H9 (cell line): ENCODE measurements around the gene SGF29. TPM values are rescaled to one million over a fixed set of nuclear protein-coding genes. Genes with fewer than 3 reads are reported as not detected.
"Not testable (repeated sequence)": the region's sequence is repeated elsewhere in the genome, so short reads cannot be mapped to it uniquely, and the experiment has no call there.

Experiments used
- DNase-seq: peaks from one replicate; pipeline ENCODE4 v3.0.0-alpha.2; 2017
- H2AFZ ChIP-seq: one replicate; pipeline ENCODE4 v1.6.1; 2013; ENCODE audit warnings: mild to moderate bottlenecking, low read length, control low read depth, moderate library complexity
- H2AK5ac ChIP-seq: 2 replicates; pipeline ENCODE4 v1.6.1; 2013; ENCODE audit warnings: low read length, control low read depth, mixed read lengths; ENCODE audit not compliant: insufficient read length
- H2BK120ac ChIP-seq: one replicate; pipeline ENCODE4 v1.6.1; 2013; ENCODE audit warnings: low read depth, mild to moderate bottlenecking, low read length, control low read depth, inconsistent platforms; ENCODE audit not compliant: poor library complexity, severe bottlenecking
- H2BK12ac ChIP-seq: 2 replicates; pipeline ENCODE4 v1.6.1; 2013; ENCODE audit warnings: low read length, control low read depth, mixed read lengths, low read depth; ENCODE audit not compliant: insufficient read length
- H2BK15ac ChIP-seq: 2 replicates; pipeline ENCODE4 v1.6.1; 2013; ENCODE audit warnings: low read depth, low read length, control low read depth
- H2BK20ac ChIP-seq: one replicate; pipeline ENCODE4 v1.6.1; 2013; ENCODE audit warnings: low read depth, mild to moderate bottlenecking, low read length, control low read depth, inconsistent platforms; ENCODE audit not compliant: poor library complexity, severe bottlenecking
- H2BK5ac ChIP-seq: 2 replicates; pipeline ENCODE4 v1.6.1; 2013; ENCODE audit warnings: low read length, control low read depth, mixed read lengths; ENCODE audit not compliant: insufficient read length
- H3K14ac ChIP-seq: 2 replicates; pipeline ENCODE4 v1.6.1; 2013; ENCODE audit warnings: low read length, control low read depth; ENCODE audit not compliant: insufficient read depth
- H3K18ac ChIP-seq: 2 replicates; pipeline ENCODE4 v1.6.1; 2013; ENCODE audit warnings: low read depth, mild to moderate bottlenecking, mixed read lengths, low read length, control low read depth; ENCODE audit not compliant: insufficient read length
- H3K23ac ChIP-seq: 2 replicates; pipeline ENCODE4 v1.6.1; 2013; ENCODE audit warnings: low read length, control low read depth, mixed read lengths, low read depth; ENCODE audit not compliant: insufficient read length
- H3K23me2 ChIP-seq: 2 replicates; pipeline ENCODE4 v1.6.1; 2013; ENCODE audit warnings: low read depth, mild to moderate bottlenecking, mixed read lengths, low read length, control low read depth; ENCODE audit not compliant: insufficient read length, poor library complexity, severe bottlenecking
- H3K27ac ChIP-seq: 2 replicates; pipeline ENCODE4 v1.5.1; 2013; ENCODE audit warnings: low read length, control low read depth, mixed read lengths, low read depth; ENCODE audit not compliant: insufficient read length
- H3K27me3 ChIP-seq: 2 replicates; pipeline ENCODE4 v1.6.1; 2013; ENCODE audit warnings: low read length, control low read depth, inconsistent platforms; ENCODE audit not compliant: insufficient read depth
- H3K4ac ChIP-seq: 2 replicates; pipeline ENCODE4 v1.6.1; 2013; ENCODE audit warnings: low read depth, mild to moderate bottlenecking, control low read depth, inconsistent platforms, low read length, moderate library complexity
- H3K4me1 ChIP-seq: 2 replicates; pipeline ENCODE4 v1.6.1; 2013; ENCODE audit warnings: low read length, control low read depth, inconsistent platforms; ENCODE audit not compliant: insufficient read depth
- H3K4me2 ChIP-seq: 2 replicates; pipeline ENCODE4 v1.6.1; 2013; ENCODE audit warnings: low read length, control low read depth, mixed read lengths; ENCODE audit not compliant: insufficient read length, insufficient read depth
- H3K56ac ChIP-seq: 2 replicates; pipeline ENCODE4 v1.6.1; 2013; ENCODE audit warnings: low read depth, mild to moderate bottlenecking, mixed read lengths, low read length, control low read depth; ENCODE audit not compliant: insufficient read length
- H3K79me1 ChIP-seq: 2 replicates; pipeline ENCODE4 v1.6.1; 2013; ENCODE audit warnings: low read depth, mild to moderate bottlenecking, moderate library complexity, low read length, control low read depth, inconsistent platforms; ENCODE audit not compliant: insufficient read depth, poor library complexity, severe bottlenecking
- H3K79me2 ChIP-seq: 2 replicates; pipeline ENCODE4 v1.6.1; 2013; ENCODE audit warnings: low read length, control low read depth, inconsistent platforms; ENCODE audit not compliant: insufficient read depth
- H3K9ac ChIP-seq: 2 replicates; pipeline ENCODE4 v1.6.1; 2013; ENCODE audit warnings: low read length, control low read depth, mixed read lengths; ENCODE audit not compliant: insufficient read length; ENCODE audit errors: extremely low read depth
- H3K9me3 ChIP-seq: one replicate; pipeline ENCODE4 v1.6.1; 2013; ENCODE audit warnings: low read depth, low read length, inconsistent platforms; ENCODE audit not compliant: control insufficient read depth
- H3T11ph ChIP-seq: one replicate; pipeline ENCODE4 v1.6.1; 2013; ENCODE audit warnings: mild to moderate bottlenecking, low read length, control low read depth, inconsistent platforms
- H4K20me1 ChIP-seq: one replicate; pipeline ENCODE4 v1.6.1; 2013; ENCODE audit not compliant: control insufficient read depth, insufficient read length, insufficient read depth
- H4K5ac ChIP-seq: 2 replicates; pipeline ENCODE4 v1.6.1; 2013; ENCODE audit warnings: low read depth, mild to moderate bottlenecking, mixed read lengths, low read length, control low read depth; ENCODE audit not compliant: insufficient read length
- H4K8ac ChIP-seq: replicated peaks from 2 replicates; pipeline ENCODE4 v1.6.1; 2013; ENCODE audit warnings: low read length, control low read depth, mixed read lengths, low read depth; ENCODE audit not compliant: insufficient read length
- H4K91ac ChIP-seq: 2 replicates; pipeline ENCODE4 v1.6.1; 2013; ENCODE audit warnings: low read depth, mild to moderate bottlenecking, moderate library complexity, mixed read lengths, low read length, control low read depth; ENCODE audit not compliant: insufficient read length
- H3K27ac Mint-ChIP-seq, 3 experiments: 2 replicates in 2 of 3; 3 replicates in 1 of 3; pipeline ENCODE4 v1.8.0; 2020 to 2021; ENCODE audit warnings: mixed read lengths in 3 of 3, mild to moderate bottlenecking in 1 of 3, moderate library complexity in 1 of 3
- H3K27me3 Mint-ChIP-seq: 2 replicates; pipeline ENCODE4 v1.8.0; 2021; ENCODE audit warnings: low read depth, mild to moderate bottlenecking, moderate library complexity, mixed read lengths
- H3K36me3 Mint-ChIP-seq, 3 experiments: 2 replicates in 2 of 3; 3 replicates in 1 of 3; pipeline ENCODE4 v1.8.0; 2020 to 2021; ENCODE audit warnings: low read depth in 3 of 3, mixed read lengths in 3 of 3; ENCODE audit not compliant: insufficient read depth in 1 of 3
- H3K4me1 Mint-ChIP-seq, 2 experiments: 2 replicates each; pipeline ENCODE4 v1.8.0; 2020; ENCODE audit warnings: mixed read lengths in 2 of 2
- H3K4me3 Mint-ChIP-seq, 2 experiments: 2 replicates in 1 of 2; 3 replicates in 1 of 2; pipeline ENCODE4 v1.8.0; 2020 to 2021; ENCODE audit warnings: mild to moderate bottlenecking in 2 of 2, mixed read lengths in 2 of 2, moderate library complexity in 1 of 2
- H3K9me3 Mint-ChIP-seq, 2 experiments: 2 replicates in 1 of 2; 3 replicates in 1 of 2; pipeline ENCODE4 v1.8.0; 2020; ENCODE audit warnings: mild to moderate bottlenecking in 2 of 2, mixed read lengths in 2 of 2, moderate library complexity in 1 of 2
- WGBS: extraction: QIAGEN DNeasy Blood & Tissue Kit; methylation state at CpG from one replicate; pipeline ENCODE4 v1.1.7; 2013; ENCODE audit warnings: missing lambda C conversion rate, low lambda C conversion rate, mixed read lengths; ENCODE audit not compliant: insufficient read length; ENCODE audit errors: extremely low coverage; 5-methylcytosine and 5-hydroxymethylcytosine counted together
- total RNA-seq: library from RNA; stranded (reverse); gene quantifications from 2 replicates; pipeline ENCODE4 v1.2.1, GENCODE V29; 2021

Gene SGF29
- total RNA-seq, 1 experiment from 2014 or later, result 24.8 TPM

DNA sequence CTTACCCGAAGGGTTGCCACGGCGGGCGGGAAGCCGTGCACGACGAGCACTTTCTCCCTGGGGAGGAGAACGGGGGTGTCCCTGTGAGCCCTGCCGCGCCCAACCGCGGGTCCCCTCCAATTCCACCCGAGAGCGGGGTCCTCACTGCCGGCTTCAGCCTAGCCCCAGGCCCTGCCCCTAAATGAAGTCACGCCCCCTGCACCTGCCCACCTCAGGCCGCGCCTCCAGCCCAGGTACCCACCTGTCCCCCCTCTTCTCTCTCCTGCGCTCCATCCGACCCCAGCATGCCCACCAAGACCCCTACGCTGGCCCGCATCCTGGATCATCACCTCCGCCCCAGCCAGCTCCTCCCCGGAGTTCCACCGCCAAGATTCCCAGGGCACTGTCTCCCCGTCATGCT is 60.2 kb downstream of the SGF29 start:
- H3K36me3 Mint-ChIP-seq, H3K79me1 ChIP-seq, H3K27me3 ChIP-seq, H2AFZ ChIP-seq, H2AK5ac ChIP-seq, H3T11ph ChIP-seq, H3K18ac ChIP-seq, H2BK120ac ChIP-seq, H4K5ac ChIP-seq, H4K8ac ChIP-seq, H4K20me1 ChIP-seq, H3K79me2 ChIP-seq, H3K9ac ChIP-seq, H4K91ac ChIP-seq, H2BK12ac ChIP-seq, H3K27ac ChIP-seq, H3K27ac Mint-ChIP-seq, H3K9me3 Mint-ChIP-seq, H3K56ac ChIP-seq, H2BK20ac ChIP-seq, H3K9me3 ChIP-seq, H3K14ac ChIP-seq, H3K27me3 Mint-ChIP-seq, H2BK5ac ChIP-seq, H2BK15ac ChIP-seq, H3K4me1 ChIP-seq, H3K4me3 Mint-ChIP-seq, H3K4me2 ChIP-seq, H3K4ac ChIP-seq, H3K23me2 ChIP-seq, H3K23ac ChIP-seq: not testable (repeated sequence)
- no CpG with 5 or more reads among the region's 26 CpGs for WGBS
- DNase-seq, result peak; percentile 52
- peaks cover 31 to 40% of the 10 kb centered on the region in 2 experiments for H3K4me1 Mint-ChIP-seq

DNA sequence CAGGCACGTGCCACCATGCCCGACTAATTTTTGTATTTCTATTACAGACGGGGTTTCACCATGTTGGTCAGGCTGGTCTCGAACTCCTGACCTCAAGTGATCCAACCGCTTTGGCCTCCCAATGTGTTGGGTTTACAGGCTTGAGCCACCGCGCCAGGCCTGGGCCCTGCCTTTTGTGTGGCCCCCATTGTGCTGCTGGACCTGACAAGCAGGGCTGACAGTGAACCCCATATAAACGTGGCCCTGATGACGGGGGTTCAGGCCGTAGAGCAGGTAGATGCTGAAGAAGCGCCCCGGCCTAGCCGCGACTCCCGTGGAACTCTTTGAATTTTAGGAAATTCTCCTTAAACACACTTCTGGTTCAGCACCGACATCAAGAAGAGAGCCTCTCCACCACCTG is 60.8 kb downstream of the SGF29 start:
- not testable (repeated sequence) for H3K79me2 ChIP-seq, H2AK5ac ChIP-seq, H3K27ac ChIP-seq, H3K23me2 ChIP-seq, H2BK12ac ChIP-seq, H2BK120ac ChIP-seq, H3K4me2 ChIP-seq, H4K20me1 ChIP-seq, H2BK15ac ChIP-seq, H4K5ac ChIP-seq, H3K27me3 Mint-ChIP-seq, H3K9me3 Mint-ChIP-seq, H3K4me1 ChIP-seq, H3T11ph ChIP-seq, H3K4me3 Mint-ChIP-seq, H3K4ac ChIP-seq, H3K9ac ChIP-seq, H2BK20ac ChIP-seq, DNase-seq, H3K27ac Mint-ChIP-seq, H3K18ac ChIP-seq, H3K23ac ChIP-seq, H3K27me3 ChIP-seq, H4K8ac ChIP-seq, H3K14ac ChIP-seq, H2AFZ ChIP-seq, H3K36me3 Mint-ChIP-seq, H2BK5ac ChIP-seq, H3K79me1 ChIP-seq, H3K56ac ChIP-seq, H4K91ac ChIP-seq, H3K9me3 ChIP-seq
- WGBS, result no CpG with 5 or more reads among the region's 16 CpGs
- H3K4me1 Mint-ChIP-seq, result peaks cover 27 to 37% of the 10 kb centered on the region in 2 experiments
